WTC11 (cell line): ENCODE data around the gene CRPPA.

Source experiments
- FOXJ3 ChIP-seq: sonication (generic); formaldehyde crosslinking; IDR thresholded peaks from 2 replicates; pipeline ENCODE4 v1.9.0; 2021; ENCODE audit warnings: missing genetic modification reagents, mild to moderate bottlenecking, borderline replicate concordance
- FOXP1 ChIP-seq: sonication (generic); formaldehyde crosslinking; IDR thresholded peaks from 2 replicates; pipeline ENCODE4 v1.8.0; 2022; ENCODE audit warnings: missing genetic modification reagents, mild to moderate bottlenecking, moderate library complexity, borderline replicate concordance
- TEAD4 ChIP-seq: sonication (generic); formaldehyde crosslinking; IDR thresholded peaks from 2 replicates; pipeline ENCODE4 v1.8.0; 2022; ENCODE audit warnings: mild to moderate bottlenecking, missing genetic modification reagents
- TF ChIP-seq, protein P1 (sequence below): fragments of 200-600 bp; IDR thresholded peaks from 2 replicates; pipeline ENCODE4 v1.8.0; 2022; ENCODE audit warnings: antibody characterized with exemption
- TF ChIP-seq, protein P2 (sequence below): fragments of 250-450 bp; sonication (Bioruptor Pico); IDR thresholded peaks from 2 replicates; pipeline ENCODE4 v2.1.2; 2022; ENCODE audit warnings: mild to moderate bottlenecking, moderate library complexity
- TF ChIP-seq, protein P3 (sequence below): sonication (generic); formaldehyde crosslinking; IDR thresholded peaks from 2 replicates; pipeline ENCODE4 v1.8.1; 2023; ENCODE audit warnings: mild to moderate bottlenecking, moderate library complexity, missing genetic modification reagents
- TF ChIP-seq, protein P4 (sequence below): sonication (generic); formaldehyde crosslinking; IDR thresholded peaks from 2 replicates; pipeline ENCODE4 v1.8.0; 2023; ENCODE audit warnings: missing genetic modification reagents

DNA sequence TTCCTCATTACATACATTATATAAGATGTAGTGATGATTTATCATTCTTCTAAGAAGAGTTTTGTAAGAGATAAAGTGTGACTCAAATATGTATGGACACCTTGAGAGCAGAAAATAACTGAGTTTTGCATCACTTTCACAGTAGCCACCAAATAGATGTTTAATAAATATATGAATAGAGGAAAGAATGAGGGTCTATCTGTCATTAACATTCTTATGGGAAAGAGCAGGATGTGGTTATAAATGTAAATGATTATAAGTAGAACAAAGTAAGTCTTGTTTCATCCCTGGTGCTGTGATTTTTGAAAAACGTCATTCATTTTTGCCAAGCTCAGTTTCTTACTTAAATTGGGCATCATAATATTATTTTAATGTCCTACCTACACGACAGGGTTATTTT is 15.0 kb upstream of the CRPPA start:
- TF ChIP-seq, protein P1, sequence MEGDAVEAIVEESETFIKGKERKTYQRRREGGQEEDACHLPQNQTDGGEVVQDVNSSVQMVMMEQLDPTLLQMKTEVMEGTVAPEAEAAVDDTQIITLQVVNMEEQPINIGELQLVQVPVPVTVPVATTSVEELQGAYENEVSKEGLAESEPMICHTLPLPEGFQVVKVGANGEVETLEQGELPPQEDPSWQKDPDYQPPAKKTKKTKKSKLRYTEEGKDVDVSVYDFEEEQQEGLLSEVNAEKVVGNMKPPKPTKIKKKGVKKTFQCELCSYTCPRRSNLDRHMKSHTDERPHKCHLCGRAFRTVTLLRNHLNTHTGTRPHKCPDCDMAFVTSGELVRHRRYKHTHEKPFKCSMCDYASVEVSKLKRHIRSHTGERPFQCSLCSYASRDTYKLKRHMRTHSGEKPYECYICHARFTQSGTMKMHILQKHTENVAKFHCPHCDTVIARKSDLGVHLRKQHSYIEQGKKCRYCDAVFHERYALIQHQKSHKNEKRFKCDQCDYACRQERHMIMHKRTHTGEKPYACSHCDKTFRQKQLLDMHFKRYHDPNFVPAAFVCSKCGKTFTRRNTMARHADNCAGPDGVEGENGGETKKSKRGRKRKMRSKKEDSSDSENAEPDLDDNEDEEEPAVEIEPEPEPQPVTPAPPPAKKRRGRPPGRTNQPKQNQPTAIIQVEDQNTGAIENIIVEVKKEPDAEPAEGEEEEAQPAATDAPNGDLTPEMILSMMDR: no peak
- TF ChIP-seq, protein P2, sequence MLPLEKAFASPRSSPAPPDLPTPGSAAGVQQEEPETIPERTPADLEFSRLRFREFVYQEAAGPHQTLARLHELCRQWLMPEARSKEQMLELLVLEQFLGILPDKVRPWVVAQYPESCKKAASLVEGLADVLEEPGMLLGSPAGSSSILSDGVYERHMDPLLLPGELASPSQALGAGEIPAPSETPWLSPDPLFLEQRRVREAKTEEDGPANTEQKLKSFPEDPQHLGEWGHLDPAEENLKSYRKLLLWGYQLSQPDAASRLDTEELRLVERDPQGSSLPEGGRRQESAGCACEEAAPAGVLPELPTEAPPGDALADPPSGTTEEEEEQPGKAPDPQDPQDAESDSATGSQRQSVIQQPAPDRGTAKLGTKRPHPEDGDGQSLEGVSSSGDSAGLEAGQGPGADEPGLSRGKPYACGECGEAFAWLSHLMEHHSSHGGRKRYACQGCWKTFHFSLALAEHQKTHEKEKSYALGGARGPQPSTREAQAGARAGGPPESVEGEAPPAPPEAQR (CRISPR knock-in tag): no peak
- TF ChIP-seq, protein P3, sequence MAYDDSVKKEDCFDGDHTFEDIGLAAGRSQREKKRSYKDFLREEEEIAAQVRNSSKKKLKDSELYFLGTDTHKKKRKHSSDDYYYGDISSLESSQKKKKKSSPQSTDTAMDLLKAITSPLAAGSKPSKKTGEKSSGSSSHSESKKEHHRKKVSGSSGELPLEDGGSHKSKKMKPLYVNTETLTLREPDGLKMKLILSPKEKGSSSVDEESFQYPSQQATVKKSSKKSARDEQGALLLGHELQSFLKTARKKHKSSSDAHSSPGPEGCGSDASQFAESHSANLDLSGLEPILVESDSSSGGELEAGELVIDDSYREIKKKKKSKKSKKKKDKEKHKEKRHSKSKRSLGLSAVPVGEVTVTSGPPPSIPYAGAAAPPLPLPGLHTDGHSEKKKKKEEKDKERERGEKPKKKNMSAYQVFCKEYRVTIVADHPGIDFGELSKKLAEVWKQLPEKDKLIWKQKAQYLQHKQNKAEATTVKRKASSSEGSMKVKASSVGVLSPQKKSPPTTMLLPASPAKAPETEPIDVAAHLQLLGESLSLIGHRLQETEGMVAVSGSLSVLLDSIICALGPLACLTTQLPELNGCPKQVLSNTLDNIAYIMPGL: no peak
- no peak for TF ChIP-seq FOXJ3
- TF ChIP-seq, protein P4, sequence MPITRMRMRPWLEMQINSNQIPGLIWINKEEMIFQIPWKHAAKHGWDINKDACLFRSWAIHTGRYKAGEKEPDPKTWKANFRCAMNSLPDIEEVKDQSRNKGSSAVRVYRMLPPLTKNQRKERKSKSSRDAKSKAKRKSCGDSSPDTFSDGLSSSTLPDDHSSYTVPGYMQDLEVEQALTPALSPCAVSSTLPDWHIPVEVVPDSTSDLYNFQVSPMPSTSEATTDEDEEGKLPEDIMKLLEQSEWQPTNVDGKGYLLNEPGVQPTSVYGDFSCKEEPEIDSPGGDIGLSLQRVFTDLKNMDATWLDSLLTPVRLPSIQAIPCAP (CRISPR knock-in tag): no peak
- TF ChIP-seq TEAD4 (CRISPR knock-in tag): no peak
- no peak for TF ChIP-seq FOXP1 (CRISPR knock-in tag)
